ENCODE measurements around the gene PLEKHB1.

Gene PLEKHB1

DNA sequence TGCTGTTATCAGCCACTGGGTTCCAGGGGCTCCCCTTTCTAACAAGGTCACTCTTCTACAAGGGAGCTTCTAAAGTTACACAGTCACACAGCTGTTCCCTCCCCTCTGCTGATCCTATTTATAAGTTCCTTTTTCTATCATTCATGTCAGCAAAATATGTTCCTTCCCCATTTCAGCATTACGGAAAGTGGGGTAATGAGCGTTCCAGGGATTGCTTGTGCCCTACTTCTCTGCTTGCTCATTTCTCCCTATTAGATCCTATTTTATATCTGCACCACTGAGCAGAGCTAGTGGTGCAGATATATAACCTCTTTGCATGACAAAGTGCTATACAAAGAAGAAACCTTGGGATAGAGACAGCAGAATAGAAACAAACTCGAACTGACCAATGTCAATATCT, 22.7 kb upstream of the PLEKHB1 start:
- Histone ChIP-seq H4K20me1 (ENCODE audit: insufficient read depth) (no peaks in the 10 kb centered on the region), H3K79me2 (ENCODE audit: insufficient read depth, low read depth) (no peaks in the 10 kb centered on the region), H3K4me1 (ENCODE audit: low read depth, poor library complexity, severe bottlenecking) (no peaks in the 10 kb centered on the region), H3K36me3 (ENCODE audit: insufficient read depth) (no peaks in the 10 kb centered on the region), H3K4me2 (no peak overlapping the region), H3K27me3 (ENCODE audit: insufficient read depth, low read depth) (no peaks in the 10 kb centered on the region), H3K4me3 (IDR thresholded peaks at IDR 0.05; ENCODE audit: insufficient read depth, low read depth, low read length) (no peak overlapping the region), H3K9ac (no peak overlapping the region), H2AFZ (ENCODE audit: low read depth) (no peak overlapping the region), H3K27ac (no peak overlapping the region)
- TF ChIP-seq CTCF (conservative IDR thresholded peaks at IDR 0.05; ENCODE audit: low read depth, low read length) = no peak

DNA sequence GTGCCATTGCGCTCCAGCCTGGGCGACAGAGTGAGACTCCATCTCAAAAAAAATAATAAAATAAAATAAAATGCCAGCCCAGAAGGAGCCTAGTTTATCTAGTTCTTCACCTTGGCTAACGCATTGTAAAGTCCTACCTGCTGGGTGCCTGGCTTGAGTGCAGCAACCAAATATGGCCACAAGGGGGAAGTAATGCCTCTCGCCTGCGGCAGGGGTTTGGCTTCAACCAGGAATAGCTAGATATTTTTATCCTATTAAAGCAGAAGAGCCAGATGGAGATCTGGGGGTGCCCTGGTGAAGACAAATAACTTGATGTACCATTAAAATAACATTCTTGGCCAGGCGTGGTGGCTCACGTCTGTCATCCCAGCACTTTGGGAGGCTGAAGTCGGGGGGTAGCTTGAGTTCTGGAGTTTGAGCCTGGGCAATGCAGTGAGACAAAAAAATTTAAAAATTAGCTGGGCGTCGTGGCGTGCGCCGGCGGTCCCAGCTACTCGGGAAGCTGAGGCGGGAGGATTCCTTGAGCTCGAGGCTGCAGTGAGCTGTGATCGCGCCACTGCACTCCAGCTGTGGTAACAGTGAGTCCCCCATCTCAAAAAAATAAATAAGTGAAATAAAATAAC, 20.6 kb upstream of the PLEKHB1 start:
- Histone ChIP-seq H3K36me3 (ENCODE audit: insufficient read depth) (no peaks in the 10 kb centered on the region), H2AFZ (ENCODE audit: low read depth) (peak overlapping the region; percentile 81), H3K4me3 (IDR thresholded peaks at IDR 0.05; ENCODE audit: insufficient read depth, low read depth, low read length) (no peak overlapping the region), H3K9ac (no peak overlapping the region), H3K27ac (no peak overlapping the region), H3K4me2 (peak overlapping the region; percentile 40; the same call in 1 of the 2 replicates), H3K79me2 (ENCODE audit: insufficient read depth, low read depth) (no peaks in the 10 kb centered on the region), H3K27me3 (ENCODE audit: insufficient read depth, low read depth) (no peaks in the 10 kb centered on the region), H4K20me1 (ENCODE audit: insufficient read depth) (no peaks in the 10 kb centered on the region), H3K4me1 (ENCODE audit: low read depth, poor library complexity, severe bottlenecking) (no peaks in the 10 kb centered on the region)
- peak; percentile 84 for TF ChIP-seq CTCF (conservative IDR thresholded peaks at IDR 0.05; ENCODE audit: low read depth, low read length)

- Histone ChIP-seq H3K79me2 (ENCODE audit: insufficient read depth, low read depth) (no peaks in the 10 kb centered on the region), H3K4me1 (ENCODE audit: low read depth, poor library complexity, severe bottlenecking) (no peaks in the 10 kb centered on the region), H4K20me1 (ENCODE audit: insufficient read depth) (no peaks in the 10 kb centered on the region), H3K9ac (no peak overlapping the region), H3K36me3 (ENCODE audit: insufficient read depth) (no peaks in the 10 kb centered on the region), H3K4me2 (no peak overlapping the region), H3K4me3 (IDR thresholded peaks at IDR 0.05; ENCODE audit: insufficient read depth, low read depth, low read length) (no peak overlapping the region), H3K27me3 (ENCODE audit: insufficient read depth, low read depth) (no peaks in the 10 kb centered on the region), H2AFZ (ENCODE audit: low read depth) (no peak overlapping the region), H3K27ac (no peak overlapping the region)
- TF ChIP-seq CTCF (conservative IDR thresholded peaks at IDR 0.05; ENCODE audit: low read depth, low read length) = no peak
Measured at GRCh38 chr11:73629907-73630306, 16.5 kb upstream of the PLEKHB1 start.

GRCh38 chr11:73632996-73633395, 13.4 kb upstream of the PLEKHB1 start:
- no peak overlapping the region for H3K9ac ChIP-seq
- H3K27ac ChIP-seq = no peak overlapping the region
- H3K79me2 ChIP-seq (ENCODE audit: insufficient read depth, low read depth) = no peaks in the 10 kb centered on the region
- H3K4me3 ChIP-seq (IDR thresholded peaks at IDR 0.05; ENCODE audit: insufficient read depth, low read depth, low read length) = no peak overlapping the region
- no peaks in the 10 kb centered on the region for H3K27me3 ChIP-seq (ENCODE audit: insufficient read depth, low read depth)
- H3K4me1 ChIP-seq (ENCODE audit: low read depth, poor library complexity, severe bottlenecking) = no peaks in the 10 kb centered on the region
- no peaks in the 10 kb centered on the region for H3K36me3 ChIP-seq (ENCODE audit: insufficient read depth)
- no peak overlapping the region for H2AFZ ChIP-seq (ENCODE audit: low read depth)
- no peak for TF ChIP-seq CTCF (conservative IDR thresholded peaks at IDR 0.05; ENCODE audit: low read depth, low read length)
- H4K20me1 ChIP-seq (ENCODE audit: insufficient read depth) = no peaks in the 10 kb centered on the region
- H3K4me2 ChIP-seq = no peak overlapping the region

Measured in KMS-11 (cell line).